GM18508 (cell line): Measurements from ENCODE around the gene TNNT2.

Source experiments
- ATAC-seq: cut with Tn5 transposase; IDR thresholded peaks from one replicate; pipeline ENCODE4 v1.9.1; 2021; ENCODE audit warnings: moderate number of reproducible peaks; ENCODE audit not compliant: insufficient read depth, unreplicated experiment

TNNT2 gene

DNA sequence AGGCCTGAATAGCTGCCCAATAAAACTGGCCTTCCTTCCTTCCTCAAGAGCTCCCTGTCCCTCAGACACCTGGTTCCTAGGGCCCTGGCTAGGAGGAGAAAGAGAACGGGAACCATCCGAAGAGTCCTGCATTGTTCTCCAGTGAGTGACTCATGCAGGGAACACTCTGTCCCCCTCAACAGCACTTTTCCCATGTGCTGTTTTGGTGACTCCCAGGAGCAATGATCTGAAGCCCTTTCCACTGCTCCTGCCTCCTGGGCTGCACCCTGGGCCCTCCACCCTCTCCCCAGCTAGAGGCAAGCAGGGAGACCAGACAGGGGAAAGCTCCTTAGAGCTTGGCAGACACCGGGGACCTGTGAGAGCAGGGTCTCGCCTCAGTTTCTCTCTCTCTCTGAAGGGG, 18.9 kb downstream of the TNNT2 start:
- ATAC-seq, result no peak

GRCh38 chr1:201357636-201358348, 19.7 kb downstream of the TNNT2 start:
- ATAC-seq, result no peak

DNA sequence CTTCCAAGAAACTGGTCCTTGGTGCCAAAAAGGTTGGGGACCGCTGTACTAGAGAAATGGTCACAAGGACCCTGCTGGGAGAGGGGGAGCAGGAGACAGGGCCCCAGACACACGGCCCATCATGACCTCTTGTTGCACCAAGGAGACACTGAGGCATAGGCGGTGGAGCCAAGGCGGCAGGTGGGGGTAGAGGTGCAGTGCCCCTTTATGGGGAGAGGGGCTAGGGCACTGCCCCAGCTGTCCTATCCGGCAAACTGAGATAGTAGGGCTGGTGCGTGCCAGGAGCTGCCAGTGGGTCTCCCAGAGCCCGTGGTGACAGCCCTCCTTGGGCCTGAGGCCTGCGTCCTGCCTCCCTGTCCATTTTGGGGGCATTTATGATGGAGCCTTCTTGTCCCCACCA, 20.3 kb downstream of the TNNT2 start:
- ATAC-seq, result no peak

- ATAC-seq, result no peak
Measured at GRCh38 chr1:201356701-201357100, 20.8 kb downstream of the TNNT2 start.

DNA sequence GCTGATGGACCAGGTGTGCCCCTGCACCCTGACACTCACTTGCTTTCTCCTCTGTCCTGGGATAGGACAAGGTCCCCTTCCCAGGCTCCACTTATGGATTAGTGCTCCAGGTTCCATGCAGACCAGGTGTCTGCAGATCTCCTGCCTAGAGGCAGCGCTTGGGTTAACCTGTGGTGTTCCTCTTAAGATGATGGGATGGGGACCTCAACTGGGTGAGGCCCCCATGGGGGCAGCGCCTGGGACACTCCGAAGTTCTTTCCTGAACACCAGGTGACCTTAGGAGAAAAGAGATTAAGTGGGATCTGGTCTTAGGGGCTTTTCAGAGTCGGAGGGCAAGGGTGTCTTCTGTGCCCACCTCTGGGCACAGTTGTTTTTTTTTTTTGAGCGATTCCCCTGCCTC, 21.2 kb downstream of the TNNT2 start:
- ATAC-seq, result no peak

DNA sequence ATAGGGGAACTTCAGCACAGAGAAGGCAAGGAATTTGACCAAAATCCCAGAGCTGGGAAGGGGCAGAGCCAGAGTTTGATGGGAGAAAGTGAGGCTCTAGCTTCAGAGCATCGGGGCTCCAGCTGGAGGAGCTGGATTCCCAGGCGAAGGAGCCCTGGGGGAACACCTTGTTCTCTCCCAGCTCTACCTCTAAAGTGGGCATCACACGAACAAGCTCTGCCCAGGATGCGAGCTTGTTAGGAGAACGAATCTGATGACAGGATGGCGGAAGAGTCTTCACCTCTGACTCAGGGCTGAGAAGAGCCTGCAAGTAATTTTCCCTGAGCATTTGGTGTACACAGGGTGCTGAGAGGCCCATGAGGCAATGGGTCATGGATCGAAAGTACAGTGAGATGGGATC, 22.0 kb downstream of the TNNT2 start:
- no peak for ATAC-seq

- ATAC-seq, result no peak
Measured at GRCh38 chr1:201354901-201355295, 22.6 kb downstream of the TNNT2 start.

DNA sequence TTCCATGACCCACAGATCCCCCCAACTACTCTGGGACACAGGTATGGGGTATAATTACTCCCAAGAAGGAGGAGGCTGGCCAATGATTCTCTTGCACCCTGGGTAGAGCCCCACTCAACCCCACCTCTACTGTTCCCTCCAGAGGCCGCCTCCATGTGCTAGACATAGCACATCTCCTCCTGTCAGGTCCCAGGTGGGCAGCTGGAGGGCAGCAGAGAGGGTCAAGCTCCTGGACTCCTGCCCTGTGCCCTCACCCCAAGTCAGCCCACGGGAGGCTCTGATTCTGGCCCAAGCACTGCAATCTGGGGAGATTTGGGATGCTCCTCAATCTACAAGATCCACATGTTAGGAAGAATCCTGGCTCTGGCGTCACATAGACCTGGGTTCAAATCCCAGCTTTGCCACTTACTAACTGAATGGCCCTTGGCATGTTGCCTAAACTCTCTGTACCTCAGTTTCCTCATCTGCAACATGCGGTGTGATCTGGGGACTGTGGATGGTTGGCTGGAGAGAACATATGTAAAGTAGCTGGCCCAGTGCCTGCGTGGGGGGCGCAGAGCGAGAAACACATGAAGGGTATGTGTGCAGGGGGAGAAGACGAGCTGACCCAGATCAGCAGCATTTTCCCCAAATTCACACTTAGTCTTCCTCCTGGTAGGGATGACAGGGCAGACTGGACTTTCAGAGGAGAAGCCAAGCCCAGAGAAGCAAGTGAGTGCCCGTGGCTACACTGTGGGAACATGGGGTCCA, 23.2 kb downstream of the TNNT2 start:
- no peak for ATAC-seq

DNA sequence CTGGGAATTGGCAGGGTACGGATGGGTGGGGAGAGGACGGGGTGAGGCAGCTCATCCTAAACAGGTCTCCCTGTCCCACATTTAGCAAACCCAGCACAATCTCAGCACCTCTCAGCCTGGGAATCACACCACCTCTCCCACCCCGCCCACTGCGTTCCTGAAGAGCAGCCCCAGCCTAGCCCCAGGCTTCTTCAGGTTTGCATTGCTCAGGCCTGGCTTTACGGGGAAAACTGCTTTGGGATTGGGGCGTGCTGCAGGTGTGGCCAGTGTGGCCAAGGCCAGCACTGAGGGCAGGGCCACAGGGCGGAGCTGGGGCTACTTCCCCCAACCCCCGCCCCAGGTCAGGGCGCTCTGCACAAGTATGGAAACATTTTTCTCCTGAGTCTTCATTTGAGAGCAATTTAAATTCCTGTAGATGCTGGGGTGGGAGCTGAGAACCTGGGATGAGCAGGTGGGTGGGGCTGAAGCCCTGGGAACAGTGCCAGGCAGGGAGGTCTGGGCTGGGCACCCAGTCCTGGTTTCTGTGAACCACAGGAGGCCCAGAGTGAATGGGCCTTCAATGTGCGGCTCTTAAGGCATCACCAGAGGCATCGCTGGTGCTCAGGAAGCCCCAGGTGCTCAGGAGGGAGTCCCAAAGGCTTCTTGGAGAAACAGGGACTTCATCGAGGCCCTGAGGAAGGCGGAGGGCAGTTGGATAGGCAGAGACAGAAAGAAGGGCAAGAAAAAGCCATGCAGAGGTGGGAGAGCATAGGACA, 24.1 kb downstream of the TNNT2 start:
- ATAC-seq, result no peak

DNA sequence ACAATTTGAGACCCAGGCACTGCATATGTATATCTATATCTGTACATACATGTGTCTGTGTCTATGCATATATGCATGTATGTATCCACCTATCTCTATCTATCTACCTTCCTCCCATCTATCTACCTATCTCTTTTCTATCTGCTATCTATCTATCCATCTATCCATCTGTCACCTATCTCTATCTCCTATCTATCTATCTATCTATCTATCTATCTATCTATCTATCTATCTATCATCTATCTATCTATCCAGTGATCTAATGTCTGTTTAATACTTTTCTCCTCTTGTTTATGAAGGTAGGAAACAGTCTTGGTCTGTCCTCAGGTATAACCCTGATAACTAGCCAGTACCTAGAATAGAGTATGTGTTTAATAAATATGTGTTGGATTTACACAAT, 25.9 kb downstream of the TNNT2 start:
- ATAC-seq, result no peak

DNA sequence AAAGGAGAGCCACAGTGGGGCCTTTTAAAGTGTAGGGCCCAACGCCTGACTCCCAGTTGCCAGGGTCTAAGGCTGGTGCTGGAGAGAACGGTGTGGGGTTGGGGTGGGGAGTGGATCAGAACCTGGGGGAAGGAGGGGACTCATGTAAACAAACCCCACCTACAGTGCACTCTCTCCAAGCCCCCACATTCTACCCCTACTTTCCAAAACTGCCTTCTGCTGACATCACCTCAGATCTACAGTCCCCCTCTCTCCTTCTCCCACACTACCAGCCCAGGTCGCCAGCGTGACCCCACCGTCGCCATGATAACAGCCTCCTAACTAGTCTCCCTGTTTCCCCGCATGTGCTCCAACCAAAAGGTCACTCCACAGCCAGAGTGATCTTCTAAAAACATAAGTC, 26.6 kb downstream of the TNNT2 start:
- ATAC-seq, result no peak

GRCh38 chr1:201350361-201350725, 27.1 kb downstream of the TNNT2 start:
- ATAC-seq, result no peak

- ATAC-seq, result no peak
Measured at GRCh38 chr1:201349092-201349491, 28.4 kb downstream of the TNNT2 start.

DNA sequence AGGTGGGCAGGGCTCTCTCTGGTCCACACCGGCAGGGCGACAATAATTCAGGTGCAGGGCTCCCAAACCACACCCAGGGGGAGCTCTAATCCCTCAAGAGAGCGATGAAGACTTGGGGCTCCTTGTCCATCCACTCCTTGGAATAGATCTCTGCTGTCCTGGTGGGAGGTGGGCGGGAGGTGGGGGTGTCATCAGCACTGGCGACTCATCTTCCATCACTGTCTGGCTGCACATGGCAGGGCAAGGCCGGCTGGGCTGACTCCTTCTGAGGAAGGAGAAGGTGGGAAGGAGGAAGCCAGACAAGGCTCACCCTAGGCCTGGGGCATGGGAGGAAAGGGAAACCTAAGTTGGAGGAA, 29.3 kb downstream of the TNNT2 start:
- no peak for ATAC-seq

GRCh38 chr1:201347498-201348210, 29.8 kb downstream of the TNNT2 start:
- no peak for ATAC-seq

GRCh38 chr1:201346987-201347386, 30.5 kb downstream of the TNNT2 start:
- ATAC-seq, result no peak

GRCh38 chr1:201346337-201346939, 31.0 kb downstream of the TNNT2 start:
- no peak for ATAC-seq

DNA sequence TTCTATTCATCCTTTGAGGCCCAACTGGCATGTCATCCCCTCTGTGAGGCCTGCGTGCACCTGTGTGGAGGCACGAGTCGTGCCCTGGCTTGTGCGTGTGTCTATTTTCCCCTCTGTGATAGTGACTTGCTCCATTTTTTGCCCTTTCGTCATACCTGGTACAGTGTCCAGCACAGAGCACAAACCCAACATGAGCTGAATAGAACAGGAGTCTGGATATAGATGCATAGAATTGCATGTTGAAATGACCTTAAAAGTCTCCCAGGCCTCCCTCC, 32.5 kb downstream of the TNNT2 start:
- ATAC-seq, result no peak

GRCh38 chr1:201344206-201345080, 33.0 kb downstream of the TNNT2 start:
- no peak for ATAC-seq

DNA sequence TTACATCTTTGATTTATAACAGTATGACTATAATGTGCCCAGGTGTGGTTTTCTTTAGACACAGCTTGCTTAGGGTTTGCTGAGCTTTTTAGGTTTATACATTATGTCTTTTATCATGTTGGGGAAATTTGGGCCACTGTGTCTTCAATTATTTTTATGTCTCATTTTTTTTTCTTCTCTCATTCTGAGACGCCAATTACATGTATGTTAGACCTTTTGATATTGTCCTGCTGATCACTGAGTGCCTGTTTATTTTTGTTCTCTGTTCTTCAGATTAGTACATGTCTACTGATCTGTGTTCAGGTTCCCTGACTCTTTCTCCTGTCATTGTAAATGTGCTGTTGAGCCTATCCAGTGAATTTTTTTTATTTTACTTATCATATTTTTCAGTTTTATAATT, 36.1 kb downstream of the TNNT2 start:
- no peak for ATAC-seq
